ENCODE measurements around the gene DCLK2. TPM values are rescaled to one million over a fixed set of nuclear protein-coding genes. Genes with fewer than 3 reads are reported as not detected.

The DCLK2 gene
- total RNA-seq, 1 donor from 2014 or later, result 4.9 TPM

DNA sequence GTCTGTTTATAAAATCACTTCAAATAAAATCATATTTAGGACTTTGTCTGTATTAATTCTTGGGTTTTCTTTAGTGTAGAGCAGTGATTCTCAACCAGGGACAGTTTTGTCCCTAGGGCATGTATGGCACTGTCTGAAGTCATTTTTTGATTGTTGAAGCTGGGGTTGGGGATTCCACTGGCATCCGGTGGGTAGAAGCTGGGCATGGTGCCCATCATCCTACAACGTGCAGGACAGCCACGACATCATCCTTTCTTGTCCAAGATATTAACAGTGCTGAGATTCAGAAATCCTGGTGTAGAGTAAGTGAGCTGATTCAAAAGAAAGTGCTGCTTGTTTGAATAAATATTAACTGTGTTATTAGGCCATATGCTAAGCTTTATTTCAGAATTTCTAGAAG lies 28.6 kb downstream of the DCLK2 start:
- Histone ChIP-seq H3K4me1 (no peaks in the 10 kb centered on the region), H3K4me3 (no peak overlapping the region), H3K9me3 (no peaks in the 10 kb centered on the region), H3K27me3 (no peaks in the 10 kb centered on the region), H3K36me3 (no peaks in the 10 kb centered on the region), H3K27ac (no peak overlapping the region)
- ATAC-seq (no peak), DNase-seq (no peak)
- TF ChIP-seq, protein P1, sequence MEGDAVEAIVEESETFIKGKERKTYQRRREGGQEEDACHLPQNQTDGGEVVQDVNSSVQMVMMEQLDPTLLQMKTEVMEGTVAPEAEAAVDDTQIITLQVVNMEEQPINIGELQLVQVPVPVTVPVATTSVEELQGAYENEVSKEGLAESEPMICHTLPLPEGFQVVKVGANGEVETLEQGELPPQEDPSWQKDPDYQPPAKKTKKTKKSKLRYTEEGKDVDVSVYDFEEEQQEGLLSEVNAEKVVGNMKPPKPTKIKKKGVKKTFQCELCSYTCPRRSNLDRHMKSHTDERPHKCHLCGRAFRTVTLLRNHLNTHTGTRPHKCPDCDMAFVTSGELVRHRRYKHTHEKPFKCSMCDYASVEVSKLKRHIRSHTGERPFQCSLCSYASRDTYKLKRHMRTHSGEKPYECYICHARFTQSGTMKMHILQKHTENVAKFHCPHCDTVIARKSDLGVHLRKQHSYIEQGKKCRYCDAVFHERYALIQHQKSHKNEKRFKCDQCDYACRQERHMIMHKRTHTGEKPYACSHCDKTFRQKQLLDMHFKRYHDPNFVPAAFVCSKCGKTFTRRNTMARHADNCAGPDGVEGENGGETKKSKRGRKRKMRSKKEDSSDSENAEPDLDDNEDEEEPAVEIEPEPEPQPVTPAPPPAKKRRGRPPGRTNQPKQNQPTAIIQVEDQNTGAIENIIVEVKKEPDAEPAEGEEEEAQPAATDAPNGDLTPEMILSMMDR (IDR thresholded peaks at IDR 0.05), result no peak
- intact Hi-C loops (cut with DNase I), result no loop called here

GRCh38 chr4:150108691-150109090 lies 30.4 kb downstream of the DCLK2 start:
- H3K9me3 ChIP-seq, result no peaks in the 10 kb centered on the region
- no peak overlapping the region for H3K27ac ChIP-seq
- DNase-seq (no peak), ATAC-seq (no peak)
- intact Hi-C loops (cut with DNase I), result no loop called here
- H3K4me1 ChIP-seq, result no peaks in the 10 kb centered on the region
- no peaks in the 10 kb centered on the region for H3K27me3 ChIP-seq
- no peaks in the 10 kb centered on the region for H3K36me3 ChIP-seq
- TF ChIP-seq, protein P1 (IDR thresholded peaks at IDR 0.05), result no peak
- no peak overlapping the region for H3K4me3 ChIP-seq

- no peaks in the 10 kb centered on the region for H3K27me3 ChIP-seq
- H3K27ac ChIP-seq, result no peak overlapping the region
- intact Hi-C loops (cut with DNase I), result no loop called here
- H3K9me3 ChIP-seq, result no peaks in the 10 kb centered on the region
- TF ChIP-seq, protein P1 (IDR thresholded peaks at IDR 0.05), result no peak
- peaks cover 3% of the 10 kb centered on the region for H3K4me1 ChIP-seq
- ATAC-seq, result no peak
- DNase-seq, result no peak
- no peak overlapping the region for H3K4me3 ChIP-seq
- H3K36me3 ChIP-seq, result no peaks in the 10 kb centered on the region
These were observed 36.4 kb downstream of the DCLK2 start for GRCh38 chr4:150114641-150115040.

DNA sequence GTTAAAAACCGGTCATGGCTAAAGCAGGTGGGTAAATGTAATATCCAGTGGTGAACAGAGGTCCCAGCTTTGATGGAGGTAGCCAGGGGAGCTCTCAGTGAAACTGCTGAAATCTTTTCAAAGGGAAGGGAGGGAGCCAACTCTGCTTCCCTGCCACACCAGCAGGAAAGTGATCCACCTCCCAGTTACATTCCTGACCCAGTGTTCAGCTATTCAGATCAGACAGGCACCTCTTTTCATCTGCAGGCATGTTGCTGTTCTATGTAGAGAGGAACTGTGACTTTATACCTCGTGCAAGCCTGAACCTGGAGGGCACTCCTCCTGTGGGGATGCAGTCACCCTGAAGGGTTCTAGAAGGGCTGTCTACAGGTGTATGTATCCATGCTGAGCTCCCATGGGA lies 37.6 kb downstream of the DCLK2 start:
- Histone ChIP-seq H3K9me3 (no peaks in the 10 kb centered on the region), H3K4me3 (no peak overlapping the region), H3K27me3 (no peaks in the 10 kb centered on the region), H3K4me1 (peaks cover 3% of the 10 kb centered on the region), H3K27ac (no peak overlapping the region), H3K36me3 (no peaks in the 10 kb centered on the region)
- TF ChIP-seq, protein P1 (IDR thresholded peaks at IDR 0.05), result no peak
- intact Hi-C loops (cut with DNase I), result no loop called here
- ATAC-seq (peak; percentile 28), DNase-seq (no peak)

DNA sequence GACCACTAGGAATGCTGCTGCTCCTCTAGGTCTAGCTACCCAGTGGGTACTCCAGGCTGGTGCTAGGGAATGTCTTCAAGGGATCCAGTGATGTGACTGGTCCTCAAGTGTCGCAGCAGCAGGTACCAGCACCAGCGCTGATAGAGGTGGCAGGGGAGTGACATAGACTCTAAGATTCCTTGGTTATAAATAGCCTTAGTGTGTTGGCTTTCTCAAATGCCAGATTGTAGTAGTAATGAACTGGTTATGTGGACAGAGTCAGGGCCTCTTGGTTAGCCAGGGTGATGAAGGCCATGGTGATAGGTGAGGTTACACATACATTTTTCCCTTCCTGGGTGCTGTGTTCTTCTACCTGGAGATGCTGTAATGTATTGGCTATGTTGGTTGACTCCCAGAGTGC lies 38.3 kb downstream of the DCLK2 start:
- Histone ChIP-seq H3K4me3 (no peak overlapping the region), H3K9me3 (no peaks in the 10 kb centered on the region), H3K36me3 (no peaks in the 10 kb centered on the region), H3K27me3 (no peaks in the 10 kb centered on the region), H3K4me1 (peaks cover 3% of the 10 kb centered on the region), H3K27ac (no peak overlapping the region)
- ATAC-seq, result no peak
- intact Hi-C loops (cut with DNase I), result no loop called here
- DNase-seq, result no peak
- TF ChIP-seq, protein P1 (IDR thresholded peaks at IDR 0.05), result no peak

DNA sequence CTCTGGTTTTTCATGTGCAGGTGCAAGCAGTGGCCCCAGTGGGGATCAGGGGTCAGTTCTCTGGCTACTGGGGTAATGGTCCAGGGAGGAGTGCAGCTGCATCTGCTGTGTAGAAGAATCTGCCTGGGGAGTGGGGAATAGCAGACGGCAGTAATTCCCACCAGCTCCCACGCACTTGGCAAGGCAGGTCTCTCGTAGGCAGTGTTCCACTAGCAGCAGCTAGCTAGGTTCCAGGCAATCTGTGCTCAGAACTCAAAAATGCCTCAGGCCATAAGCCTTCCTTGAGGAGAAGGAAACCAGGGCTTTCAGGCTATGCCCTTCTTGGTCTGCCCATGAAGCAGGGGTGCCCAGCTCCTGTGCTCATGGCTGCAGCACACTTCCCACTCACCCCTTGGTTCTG lies 38.8 kb downstream of the DCLK2 start:
- Histone ChIP-seq H3K4me1 (peaks cover 3% of the 10 kb centered on the region), H3K36me3 (no peaks in the 10 kb centered on the region), H3K27me3 (no peaks in the 10 kb centered on the region), H3K4me3 (no peak overlapping the region), H3K9me3 (no peaks in the 10 kb centered on the region), H3K27ac (no peak overlapping the region)
- TF ChIP-seq, protein P1 (IDR thresholded peaks at IDR 0.05), result no peak
- no peak for ATAC-seq
- intact Hi-C loops (cut with DNase I), result no loop called here
- no peak for DNase-seq
